ENCODE data around the gene TAS2R60.

DNA sequence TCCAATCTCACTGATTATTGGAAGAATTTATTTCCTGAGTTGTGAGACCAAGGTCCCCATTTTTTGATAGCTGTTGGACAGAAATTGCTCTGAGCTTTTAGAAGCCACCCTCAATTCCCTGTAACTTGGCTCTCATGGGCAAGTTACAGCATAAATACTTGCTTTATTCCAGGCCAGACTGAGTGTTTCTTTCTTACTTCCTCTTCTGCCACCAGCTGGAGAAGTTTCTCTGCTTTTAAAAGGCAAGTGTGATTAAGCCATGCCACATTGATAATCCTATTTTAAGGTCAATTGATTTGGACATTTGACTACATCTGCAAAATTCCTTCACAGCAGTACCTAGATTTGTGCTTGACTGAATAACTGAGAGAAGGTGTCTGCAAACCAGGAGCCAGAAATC is 20.3 kb downstream of the TAS2R60 start:
- TF ChIP-seq, protein P1, sequence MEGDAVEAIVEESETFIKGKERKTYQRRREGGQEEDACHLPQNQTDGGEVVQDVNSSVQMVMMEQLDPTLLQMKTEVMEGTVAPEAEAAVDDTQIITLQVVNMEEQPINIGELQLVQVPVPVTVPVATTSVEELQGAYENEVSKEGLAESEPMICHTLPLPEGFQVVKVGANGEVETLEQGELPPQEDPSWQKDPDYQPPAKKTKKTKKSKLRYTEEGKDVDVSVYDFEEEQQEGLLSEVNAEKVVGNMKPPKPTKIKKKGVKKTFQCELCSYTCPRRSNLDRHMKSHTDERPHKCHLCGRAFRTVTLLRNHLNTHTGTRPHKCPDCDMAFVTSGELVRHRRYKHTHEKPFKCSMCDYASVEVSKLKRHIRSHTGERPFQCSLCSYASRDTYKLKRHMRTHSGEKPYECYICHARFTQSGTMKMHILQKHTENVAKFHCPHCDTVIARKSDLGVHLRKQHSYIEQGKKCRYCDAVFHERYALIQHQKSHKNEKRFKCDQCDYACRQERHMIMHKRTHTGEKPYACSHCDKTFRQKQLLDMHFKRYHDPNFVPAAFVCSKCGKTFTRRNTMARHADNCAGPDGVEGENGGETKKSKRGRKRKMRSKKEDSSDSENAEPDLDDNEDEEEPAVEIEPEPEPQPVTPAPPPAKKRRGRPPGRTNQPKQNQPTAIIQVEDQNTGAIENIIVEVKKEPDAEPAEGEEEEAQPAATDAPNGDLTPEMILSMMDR (conservative IDR thresholded peaks at IDR 0.05; ENCODE audit: low read depth in 2 of 2): no peak
- no peak for TF ChIP-seq POLR2AphosphoS5 (IDR thresholded peaks at IDR 0.05; ENCODE audit: low read depth)
- TF ChIP-seq CREB1 (CRISPR knock-in tag; IDR thresholded peaks at IDR 0.05; ENCODE audit: low read depth): no peak
- no peak for TF ChIP-seq EZH2phosphoT487 (IDR thresholded peaks at IDR 0.05; ENCODE audit: unreplicated experiment)
- TF ChIP-seq EZH2 (IDR thresholded peaks at IDR 0.05; ENCODE audit: low read depth, unreplicated experiment): no peak
- TF ChIP-seq, protein P2, sequence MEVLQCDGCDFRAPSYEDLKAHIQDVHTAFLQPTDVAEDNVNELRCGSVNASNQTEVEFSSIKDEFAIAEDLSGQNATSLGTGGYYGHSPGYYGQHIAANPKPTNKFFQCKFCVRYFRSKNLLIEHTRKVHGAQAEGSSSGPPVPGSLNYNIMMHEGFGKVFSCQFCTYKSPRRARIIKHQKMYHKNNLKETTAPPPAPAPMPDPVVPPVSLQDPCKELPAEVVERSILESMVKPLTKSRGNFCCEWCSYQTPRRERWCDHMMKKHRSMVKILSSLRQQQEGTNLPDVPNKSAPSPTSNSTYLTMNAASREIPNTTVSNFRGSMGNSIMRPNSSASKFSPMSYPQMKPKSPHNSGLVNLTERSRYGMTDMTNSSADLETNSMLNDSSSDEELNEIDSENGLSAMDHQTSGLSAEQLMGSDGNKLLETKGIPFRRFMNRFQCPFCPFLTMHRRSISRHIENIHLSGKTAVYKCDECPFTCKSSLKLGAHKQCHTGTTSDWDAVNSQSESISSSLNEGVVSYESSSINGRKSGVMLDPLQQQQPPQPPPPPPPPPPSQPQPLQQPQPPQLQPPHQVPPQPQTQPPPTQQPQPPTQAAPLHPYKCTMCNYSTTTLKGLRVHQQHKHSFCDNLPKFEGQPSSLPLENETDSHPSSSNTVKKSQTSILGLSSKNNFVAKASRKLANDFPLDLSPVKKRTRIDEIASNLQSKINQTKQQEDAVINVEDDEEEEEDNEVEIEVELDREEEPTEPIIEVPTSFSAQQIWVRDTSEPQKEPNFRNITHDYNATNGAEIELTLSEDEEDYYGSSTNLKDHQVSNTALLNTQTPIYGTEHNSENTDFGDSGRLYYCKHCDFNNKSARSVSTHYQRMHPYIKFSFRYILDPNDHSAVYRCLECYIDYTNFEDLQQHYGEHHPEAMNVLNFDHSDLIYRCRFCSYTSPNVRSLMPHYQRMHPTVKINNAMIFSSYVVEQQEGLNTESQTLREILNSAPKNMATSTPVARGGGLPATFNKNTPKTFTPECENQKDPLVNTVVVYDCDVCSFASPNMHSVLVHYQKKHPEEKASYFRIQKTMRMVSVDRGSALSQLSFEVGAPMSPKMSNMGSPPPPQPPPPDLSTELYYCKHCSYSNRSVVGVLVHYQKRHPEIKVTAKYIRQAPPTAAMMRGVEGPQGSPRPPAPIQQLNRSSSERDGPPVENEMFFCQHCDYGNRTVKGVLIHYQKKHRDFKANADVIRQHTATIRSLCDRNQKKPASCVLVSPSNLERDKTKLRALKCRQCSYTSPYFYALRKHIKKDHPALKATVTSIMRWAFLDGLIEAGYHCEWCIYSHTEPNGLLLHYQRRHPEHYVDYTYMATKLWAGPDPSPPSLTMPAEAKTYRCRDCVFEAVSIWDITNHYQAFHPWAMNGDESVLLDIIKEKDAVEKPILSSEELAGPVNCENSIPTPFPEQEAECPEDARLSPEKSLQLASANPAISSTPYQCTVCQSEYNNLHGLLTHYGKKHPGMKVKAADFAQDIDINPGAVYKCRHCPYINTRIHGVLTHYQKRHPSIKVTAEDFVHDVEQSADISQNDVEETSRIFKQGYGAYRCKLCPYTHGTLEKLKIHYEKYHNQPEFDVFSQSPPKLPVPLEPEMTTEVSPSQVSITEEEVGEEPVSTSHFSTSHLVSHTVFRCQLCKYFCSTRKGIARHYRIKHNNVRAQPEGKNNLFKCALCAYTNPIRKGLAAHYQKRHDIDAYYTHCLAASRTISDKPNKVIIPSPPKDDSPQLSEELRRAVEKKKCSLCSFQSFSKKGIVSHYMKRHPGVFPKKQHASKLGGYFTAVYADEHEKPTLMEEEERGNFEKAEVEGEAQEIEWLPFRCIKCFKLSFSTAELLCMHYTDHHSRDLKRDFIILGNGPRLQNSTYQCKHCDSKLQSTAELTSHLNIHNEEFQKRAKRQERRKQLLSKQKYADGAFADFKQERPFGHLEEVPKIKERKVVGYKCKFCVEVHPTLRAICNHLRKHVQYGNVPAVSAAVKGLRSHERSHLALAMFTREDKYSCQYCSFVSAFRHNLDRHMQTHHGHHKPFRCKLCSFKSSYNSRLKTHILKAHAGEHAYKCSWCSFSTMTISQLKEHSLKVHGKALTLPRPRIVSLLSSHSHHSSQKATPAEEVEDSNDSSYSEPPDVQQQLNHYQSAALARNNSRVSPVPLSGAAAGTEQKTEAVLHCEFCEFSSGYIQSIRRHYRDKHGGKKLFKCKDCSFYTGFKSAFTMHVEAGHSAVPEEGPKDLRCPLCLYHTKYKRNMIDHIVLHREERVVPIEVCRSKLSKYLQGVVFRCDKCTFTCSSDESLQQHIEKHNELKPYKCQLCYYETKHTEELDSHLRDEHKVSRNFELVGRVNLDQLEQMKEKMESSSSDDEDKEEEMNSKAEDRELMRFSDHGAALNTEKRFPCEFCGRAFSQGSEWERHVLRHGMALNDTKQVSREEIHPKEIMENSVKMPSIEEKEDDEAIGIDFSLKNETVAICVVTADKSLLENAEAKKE (CRISPR knock-in tag; IDR thresholded peaks at IDR 0.05): no peak
- TF ChIP-seq, protein P3, sequence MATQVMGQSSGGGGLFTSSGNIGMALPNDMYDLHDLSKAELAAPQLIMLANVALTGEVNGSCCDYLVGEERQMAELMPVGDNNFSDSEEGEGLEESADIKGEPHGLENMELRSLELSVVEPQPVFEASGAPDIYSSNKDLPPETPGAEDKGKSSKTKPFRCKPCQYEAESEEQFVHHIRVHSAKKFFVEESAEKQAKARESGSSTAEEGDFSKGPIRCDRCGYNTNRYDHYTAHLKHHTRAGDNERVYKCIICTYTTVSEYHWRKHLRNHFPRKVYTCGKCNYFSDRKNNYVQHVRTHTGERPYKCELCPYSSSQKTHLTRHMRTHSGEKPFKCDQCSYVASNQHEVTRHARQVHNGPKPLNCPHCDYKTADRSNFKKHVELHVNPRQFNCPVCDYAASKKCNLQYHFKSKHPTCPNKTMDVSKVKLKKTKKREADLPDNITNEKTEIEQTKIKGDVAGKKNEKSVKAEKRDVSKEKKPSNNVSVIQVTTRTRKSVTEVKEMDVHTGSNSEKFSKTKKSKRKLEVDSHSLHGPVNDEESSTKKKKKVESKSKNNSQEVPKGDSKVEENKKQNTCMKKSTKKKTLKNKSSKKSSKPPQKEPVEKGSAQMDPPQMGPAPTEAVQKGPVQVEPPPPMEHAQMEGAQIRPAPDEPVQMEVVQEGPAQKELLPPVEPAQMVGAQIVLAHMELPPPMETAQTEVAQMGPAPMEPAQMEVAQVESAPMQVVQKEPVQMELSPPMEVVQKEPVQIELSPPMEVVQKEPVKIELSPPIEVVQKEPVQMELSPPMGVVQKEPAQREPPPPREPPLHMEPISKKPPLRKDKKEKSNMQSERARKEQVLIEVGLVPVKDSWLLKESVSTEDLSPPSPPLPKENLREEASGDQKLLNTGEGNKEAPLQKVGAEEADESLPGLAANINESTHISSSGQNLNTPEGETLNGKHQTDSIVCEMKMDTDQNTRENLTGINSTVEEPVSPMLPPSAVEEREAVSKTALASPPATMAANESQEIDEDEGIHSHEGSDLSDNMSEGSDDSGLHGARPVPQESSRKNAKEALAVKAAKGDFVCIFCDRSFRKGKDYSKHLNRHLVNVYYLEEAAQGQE (IDR thresholded peaks at IDR 0.05; ENCODE audit: unreplicated experiment): no peak
- no peak for TF ChIP-seq ZNF114 (CRISPR knock-in tag; IDR thresholded peaks at IDR 0.05)
- TF ChIP-seq JUNB (IDR thresholded peaks at IDR 0.05; ENCODE audit: unreplicated experiment): no peak
- no peak for TF ChIP-seq STAT1 (IDR thresholded peaks at IDR 0.05; ENCODE audit: unreplicated experiment)
- no peak for TF ChIP-seq ZNF331 (CRISPR knock-in tag; IDR thresholded peaks at IDR 0.05; ENCODE audit: low read depth)
- TF ChIP-seq NANOG (IDR thresholded peaks at IDR 0.05; ENCODE audit: borderline replicate concordance): no peak
- TF ChIP-seq, protein P4, sequence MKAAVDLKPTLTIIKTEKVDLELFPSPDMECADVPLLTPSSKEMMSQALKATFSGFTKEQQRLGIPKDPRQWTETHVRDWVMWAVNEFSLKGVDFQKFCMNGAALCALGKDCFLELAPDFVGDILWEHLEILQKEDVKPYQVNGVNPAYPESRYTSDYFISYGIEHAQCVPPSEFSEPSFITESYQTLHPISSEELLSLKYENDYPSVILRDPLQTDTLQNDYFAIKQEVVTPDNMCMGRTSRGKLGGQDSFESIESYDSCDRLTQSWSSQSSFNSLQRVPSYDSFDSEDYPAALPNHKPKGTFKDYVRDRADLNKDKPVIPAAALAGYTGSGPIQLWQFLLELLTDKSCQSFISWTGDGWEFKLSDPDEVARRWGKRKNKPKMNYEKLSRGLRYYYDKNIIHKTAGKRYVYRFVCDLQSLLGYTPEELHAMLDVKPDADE (IDR thresholded peaks at IDR 0.05): no peak
